Upper lobe of left lung (tissue), 4 donors: ENCODE data around the gene ADGRL3.

Experiments
- CTCF ChIP-seq, 6 experiments: fragments of 450-650 bp in 4 of 6; fragments of 200-600 bp in 2 of 6; sonication (generic) in 2 of 6; IDR thresholded peaks; one replicate each; pipeline ENCODE4 v1.5.1; 2016 to 2019; ENCODE audit warnings: antibody characterized with exemption in 6 of 6
- POLR2AphosphoS5 ChIP-seq, 2 donors: sonication (generic); formaldehyde crosslinking; IDR thresholded peaks; one replicate each; pipeline ENCODE4 v1.5.1; 2017; ENCODE audit warnings: antibody characterized with exemption in 2 of 2

GRCh38 chr4:61805227-61805626, 605.1 kb downstream of the ADGRL3 start:
- TF ChIP-seq CTCF (IDR thresholded peaks at IDR 0.05): no peak
- no peak for TF ChIP-seq POLR2AphosphoS5 (IDR thresholded peaks at IDR 0.05)
